HepG2 (cell line): ENCODE results near the gene IGFBP5. TPM values are rescaled to one million over a fixed set of nuclear protein-coding genes. Genes with fewer than 3 reads are reported as not detected.

Source experiments
- AHDC1 ChIP-seq: sonication (generic); formaldehyde crosslinking; IDR thresholded peaks from 2 replicates; pipeline ENCODE4 v1.5.1; 2020; ENCODE audit warnings: mild to moderate bottlenecking, missing genetic modification reagents, borderline replicate concordance
- ATRX ChIP-seq: sonication (generic); formaldehyde crosslinking; IDR thresholded peaks from 2 replicates; pipeline ENCODE4 v1.4.0; 2020; ENCODE audit warnings: missing genetic modification reagents, borderline replicate concordance
- FLYWCH1 ChIP-seq: sonication (generic); formaldehyde crosslinking; IDR thresholded peaks from 2 replicates; pipeline ENCODE4 v1.8.1; 2023; ENCODE audit warnings: mild to moderate bottlenecking, missing genetic modification reagents
- GFI1 ChIP-seq: sonication (generic); formaldehyde crosslinking; IDR thresholded peaks from 2 replicates; pipeline ENCODE4 v1.5.0; 2020; ENCODE audit warnings: missing genetic modification reagents, mild to moderate bottlenecking, borderline replicate concordance
- HIC2 ChIP-seq: sonication (generic); formaldehyde crosslinking; IDR thresholded peaks from 2 replicates; pipeline ENCODE4 v1.9.0; 2022; ENCODE audit warnings: low read depth, missing genetic modification reagents
- HIVEP1 ChIP-seq: sonication (generic); formaldehyde crosslinking; IDR thresholded peaks from 2 replicates; pipeline ENCODE4 v1.4.0; 2020; ENCODE audit warnings: mild to moderate bottlenecking, missing genetic modification reagents
- IRF2 ChIP-seq: IDR thresholded peaks from 2 replicates; pipeline ENCODE4 v1.6.1; 2018; ENCODE audit warnings: missing genetic modification reagents, missing compliant biosample characterization
- ISX ChIP-seq: sonication (generic); formaldehyde crosslinking; conservative IDR thresholded peaks from 2 replicates; pipeline ENCODE4 v1.5.0; 2020; ENCODE audit warnings: missing genetic modification reagents
- KLF13 ChIP-seq: sonication (generic); formaldehyde crosslinking; IDR thresholded peaks from 2 replicates; pipeline ENCODE4 v1.4.0; 2020; ENCODE audit warnings: mild to moderate bottlenecking, missing genetic modification reagents
- NKX3-1 ChIP-seq: sonication (generic); formaldehyde crosslinking; IDR thresholded peaks from 2 replicates; pipeline ENCODE4 v1.5.0; 2020; ENCODE audit warnings: missing genetic modification reagents
- PHF8 ChIP-seq: sonication (generic); formaldehyde crosslinking; IDR thresholded peaks from 2 replicates; pipeline ENCODE4 v1.5.0; 2020; ENCODE audit warnings: missing genetic modification reagents
- SKIL ChIP-seq: sonication (generic); formaldehyde crosslinking; IDR thresholded peaks from 2 replicates; pipeline ENCODE4 v1.8.0; 2022; ENCODE audit warnings: missing genetic modification reagents, mild to moderate bottlenecking, moderate library complexity, borderline replicate concordance
- ZBTB2 ChIP-seq: sonication (generic); formaldehyde crosslinking; IDR thresholded peaks from 2 replicates; pipeline ENCODE4 v1.8.0; 2022; ENCODE audit warnings: low read depth, missing genetic modification reagents
- ZBTB21 ChIP-seq: sonication (generic); formaldehyde crosslinking; IDR thresholded peaks from 2 replicates; pipeline ENCODE4 v1.4.0; 2020; ENCODE audit warnings: missing genetic modification reagents
- ZNF101 ChIP-seq: sonication (generic); formaldehyde crosslinking; IDR thresholded peaks from 2 replicates; pipeline ENCODE4 v1.4.0; 2020; ENCODE audit warnings: mild to moderate bottlenecking, low read depth, missing genetic modification reagents, borderline replicate concordance
- ZNF558 ChIP-seq: sonication (generic); formaldehyde crosslinking; IDR thresholded peaks from 2 replicates; pipeline ENCODE4 v1.9.0; 2022; ENCODE audit warnings: mild to moderate bottlenecking, missing genetic modification reagents, borderline replicate concordance
- ZNF747 ChIP-seq: sonication (generic); formaldehyde crosslinking; IDR thresholded peaks from 2 replicates; pipeline ENCODE4 v1.8.1; 2023; ENCODE audit warnings: missing genetic modification reagents, mild to moderate bottlenecking, borderline replicate concordance
- ZNF773 ChIP-seq: sonication (generic); formaldehyde crosslinking; IDR thresholded peaks from 2 replicates; pipeline ENCODE4 v1.4.0; 2020; ENCODE audit warnings: missing genetic modification reagents, borderline replicate concordance
- ZNF839 ChIP-seq: sonication (generic); formaldehyde crosslinking; IDR thresholded peaks from 2 replicates; pipeline ENCODE4 v1.4.0; 2020; ENCODE audit warnings: missing genetic modification reagents, mild to moderate bottlenecking, borderline replicate concordance
- polyA plus RNA-seq, 8 experiments: library from polyadenylated mRNA; depleted of rRNA in 3 of 8; stranded (reverse) in 7 of 8; unstranded in 1 of 8; fragments of >200 nt; fragmentation: Illumina TruSeq in 4 of 8; extraction: Trizol in 4 of 8; gene quantifications; 2 replicates each; pipeline versions ENCODE4 v1.2.1 to v1.2.3, GENCODE V29; 2011 to 2016; ENCODE audit warnings: low read depth in 4 of 8, missing spikeins in 1 of 8, mixed read lengths in 1 of 8; ENCODE audit not compliant: insufficient read depth in 1 of 8
- total RNA-seq, 5 experiments: library from RNA; depleted of rRNA; stranded (reverse); fragments of >200 nt; fragmentation: Illumina TruSeq; extraction: Trizol; gene quantifications; 2 replicates each; pipeline ENCODE4 v1.2.3, GENCODE V29; 2016; ENCODE audit warnings: low read depth in 1 of 5

Gene IGFBP5
- total and polyA plus RNA-seq, 2 of the 13 experiments (the other 11 are each of a cell fraction or from before 2014, with no cell fraction given), result 0.15 TPM; not detected in 1

DNA sequence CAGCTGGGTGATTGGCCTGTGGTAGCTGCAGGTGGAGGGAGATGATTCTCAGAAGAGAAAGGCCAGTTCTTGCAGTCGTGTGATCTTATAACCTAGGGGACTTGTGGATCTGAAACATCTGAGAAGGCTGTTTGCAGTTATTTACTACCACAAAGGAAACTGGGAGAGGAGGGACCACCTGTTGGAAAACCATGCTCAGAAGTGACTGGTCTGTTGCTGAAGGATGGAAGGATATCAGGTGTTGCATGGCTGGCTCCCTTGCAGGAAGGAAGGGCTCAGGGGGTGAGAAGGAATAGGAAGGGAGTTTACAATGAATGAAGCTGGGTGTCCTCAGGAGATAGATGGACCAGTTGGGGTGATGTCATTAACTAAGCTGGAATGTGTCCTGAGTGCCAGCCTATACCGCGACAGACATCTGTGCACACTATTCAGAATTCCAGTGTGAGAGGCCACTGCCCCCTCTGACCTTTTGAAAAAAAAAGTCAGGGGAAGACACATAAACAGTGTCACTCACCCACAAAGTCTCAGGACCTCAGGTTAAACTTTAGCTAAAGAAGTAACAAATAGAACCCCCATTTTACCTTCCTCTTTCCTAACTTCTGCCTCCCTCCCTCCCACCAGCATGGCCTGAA is 44.6 kb downstream of the IGFBP5 start (continued):
- TF ChIP-seq AHDC1 (CRISPR knock-in tag) (peak; percentile 68; the same call in 1 of the 2 replicates), HIC2 (peak; percentile 24; the same call in 1 of the 2 replicates), ZBTB2 (CRISPR knock-in tag) (no peak), GFI1 (no peak), FLYWCH1 (CRISPR knock-in tag) (no peak), ZNF747 (CRISPR knock-in tag) (no peak), ZNF101 (no peak), SKIL (no peak), PHF8 (CRISPR knock-in tag) (no peak), HIVEP1 (CRISPR knock-in tag) (no peak), ATRX (CRISPR knock-in tag) (no peak), NKX3-1 (CRISPR knock-in tag) (no peak), KLF13 (CRISPR knock-in tag) (no peak), ZNF839 (CRISPR knock-in tag) (no peak), IRF2 (CRISPR knock-in tag) (no peak), ZNF558 (no peak), ISX (CRISPR knock-in tag) (no peak), ZBTB21 (CRISPR knock-in tag) (no peak), ZNF773 (CRISPR knock-in tag) (no peak)
